AG09319 (cell line): ENCODE data around the gene SZRD1.
A peak's percentile ranks its signal among the peaks of the same experiment; 100 is the strongest.

Experiments
- DNase-seq: peaks from one replicate; pipeline ENCODE4 v3.0.0-alpha.2; 2010; ENCODE audit warnings: low read depth; ENCODE audit errors: extremely low read depth
- CTCF ChIP-seq: IDR thresholded peaks from 2 replicates; pipeline ENCODE4 v1.5.1; 2011; ENCODE audit warnings: low read depth, mild to moderate bottlenecking, inconsistent platforms, low read length, moderate library complexity

SZRD1 gene

GRCh38 chr1:16438516-16438915 lies 71.5 kb downstream of the SZRD1 start:
- DNase-seq, result no peak
- no peak for TF ChIP-seq CTCF

DNA sequence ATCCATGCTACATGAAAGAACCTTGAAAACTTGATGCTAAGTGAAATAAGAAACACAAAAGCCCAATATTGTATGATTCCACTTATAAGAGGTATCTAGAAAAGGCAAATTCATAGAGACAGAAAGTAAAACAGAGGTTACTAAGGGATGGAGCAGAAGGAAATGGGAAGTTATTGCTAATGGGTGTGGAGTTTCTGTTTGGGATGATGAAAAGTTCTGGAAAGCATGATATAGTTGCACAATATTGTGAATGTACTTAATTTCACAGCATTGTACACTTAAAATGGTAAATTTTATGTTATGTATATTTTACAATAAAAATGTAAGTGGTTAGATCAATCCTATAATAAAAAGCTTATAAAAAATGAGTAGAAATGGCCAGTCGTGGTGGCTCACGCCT lies 71.9 kb downstream of the SZRD1 start:
- no peak for DNase-seq
- TF ChIP-seq CTCF, result no peak

GRCh38 chr1:16440131-16440469 lies 73.1 kb downstream of the SZRD1 start:
- TF ChIP-seq CTCF, result no peak
- no peak for DNase-seq

GRCh38 chr1:16440470-16441281 lies 73.6 kb downstream of the SZRD1 start, which contains the start of gene NECAP2:
TSS of gene NECAP2 (plus strand) at chr1:16440724. CDS start at chr1:16440762, 38 bp downstream.
- TF ChIP-seq CTCF, result peak; percentile 88
- DNase-seq, result peak; percentile 73

DNA sequence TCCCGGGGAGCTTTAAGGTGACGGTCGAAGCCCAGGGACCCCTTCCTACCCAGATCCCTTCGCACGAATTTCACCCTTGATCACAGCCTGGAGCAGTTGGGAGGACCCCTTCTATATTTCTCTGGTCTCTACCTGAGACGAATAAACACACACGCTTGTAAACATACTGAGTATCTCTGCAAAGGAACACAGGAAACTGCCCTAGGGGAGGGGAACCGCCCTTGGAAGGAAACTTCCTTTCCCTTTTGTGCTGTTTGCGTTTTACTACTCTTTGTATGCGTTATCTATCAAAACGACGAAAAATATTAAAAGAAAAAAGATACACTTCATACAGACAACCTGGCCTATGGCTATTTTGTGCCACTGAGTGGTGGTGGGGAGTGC lies 74.2 kb downstream of the SZRD1 start:
- no peak for TF ChIP-seq CTCF
- no peak for DNase-seq

GRCh38 chr1:16442265-16442664 lies 75.2 kb downstream of the SZRD1 start:
- DNase-seq, result no peak
- no peak for TF ChIP-seq CTCF

- DNase-seq, result no peak
- TF ChIP-seq CTCF, result no peak
Observed at GRCh38 chr1:16442941-16443340, 75.9 kb downstream of the SZRD1 start.
